ENCODE results near the gene CADPS2. TPM values are rescaled to one million over a fixed set of nuclear protein-coding genes. Genes with fewer than 3 reads are reported as not detected.

The CADPS2 gene
- total RNA-seq, 2 experiments from 2014 or later, result not detected

- no peaks in the 10 kb centered on the region for H3K4me1 ChIP-seq (ENCODE audit: insufficient read depth, low read length)
- H3K27me3 Mint-ChIP-seq, result no peaks in the 10 kb centered on the region
- H3K36me3 Mint-ChIP-seq (ENCODE audit: low read depth), result no peaks in the 10 kb centered on the region
- no peak overlapping the region for H3K27ac Mint-ChIP-seq
- DNase-seq, result no peak
- no peaks in the 10 kb centered on the region for H3K4me1 Mint-ChIP-seq (ENCODE audit: low read depth)
- ChIA-PET POLR2A (no interaction called here), CTCF (no interaction called here)
- no peak overlapping the region for H3K4me3 ChIP-seq (ENCODE audit: low read length)
- no peak for ATAC-seq (ENCODE audit: poor library complexity)
- no peak overlapping the region for H3K27ac ChIP-seq (ENCODE audit: low read depth in 1 of 2, low read length in 2 of 2)
- H3K36me3 ChIP-seq (ENCODE audit: insufficient read depth, low read length), result no peaks in the 10 kb centered on the region
- H3K9me3 Mint-ChIP-seq, result peaks cover 7% of the 10 kb centered on the region
- TF ChIP-seq CTCF (IDR thresholded peaks at IDR 0.05), result no peak
- no peaks in the 10 kb centered on the region for H3K27me3 ChIP-seq (ENCODE audit: control insufficient read depth in 1 of 2, insufficient read depth in 2 of 2, low read length in 2 of 2)
- H3K9me3 ChIP-seq (ENCODE audit: control insufficient read depth in 1 of 2, insufficient read depth in 1 of 2, low read length in 2 of 2), result peaks cover 0 to 4% of the 10 kb centered on the region in 2 experiments
- no peak overlapping the region for H3K4me3 Mint-ChIP-seq
- intact Hi-C loops (cut with DNase I, micrococcal nuclease), result no loop called here
Observed at GRCh38 chr7:122362473-122362872, 523.8 kb downstream of the CADPS2 start.

DNA sequence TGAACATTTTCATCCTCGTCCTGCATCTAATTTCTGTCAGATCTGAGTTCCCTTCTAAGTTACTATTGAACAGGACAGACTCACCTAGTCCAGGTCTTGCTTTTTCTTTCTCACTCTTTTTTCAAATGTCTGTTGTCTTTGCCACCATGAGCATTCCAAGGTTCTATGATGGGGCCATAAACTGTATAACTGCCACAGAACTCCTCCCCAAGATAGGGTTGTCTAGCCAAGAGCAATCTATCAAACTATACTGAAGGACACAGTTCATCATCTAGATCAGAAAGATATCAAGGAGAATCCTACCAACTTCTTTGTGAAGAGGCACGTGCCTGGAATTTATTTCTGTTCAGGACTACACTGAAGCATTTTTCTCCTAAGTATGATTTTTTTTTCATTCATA is 531.6 kb downstream of the CADPS2 start:
- no peak for TF ChIP-seq CTCF (IDR thresholded peaks at IDR 0.05)
- no peaks in the 10 kb centered on the region for H3K27me3 Mint-ChIP-seq
- ChIA-PET CTCF (interaction anchor here (1.2 kb wide), 1 partner anchor 10 kb away, joined by 4 read pairs; no protein-coding TSS in a partner anchor), POLR2A (no interaction called here)
- ATAC-seq (ENCODE audit: poor library complexity), result no peak
- no peaks in the 10 kb centered on the region for H3K27me3 ChIP-seq (ENCODE audit: control insufficient read depth in 1 of 2, insufficient read depth in 2 of 2, low read length in 2 of 2)
- H3K36me3 ChIP-seq (ENCODE audit: insufficient read depth, low read length), result no peaks in the 10 kb centered on the region
- no peaks in the 10 kb centered on the region for H3K4me1 ChIP-seq (ENCODE audit: insufficient read depth, low read length)
- no peak overlapping the region for H3K4me3 ChIP-seq (ENCODE audit: low read length)
- H3K27ac ChIP-seq (ENCODE audit: low read depth in 1 of 2, low read length in 2 of 2), result no peak overlapping the region
- no peak overlapping the region for H3K4me3 Mint-ChIP-seq
- no peaks in the 10 kb centered on the region for H3K9me3 ChIP-seq (ENCODE audit: control insufficient read depth in 1 of 2, insufficient read depth in 1 of 2, low read length in 2 of 2)
- H3K36me3 Mint-ChIP-seq (ENCODE audit: low read depth), result no peaks in the 10 kb centered on the region
- intact Hi-C loops (cut with DNase I, micrococcal nuclease), result no loop called here
- H3K4me1 Mint-ChIP-seq (ENCODE audit: low read depth), result no peaks in the 10 kb centered on the region
- no peak overlapping the region for H3K27ac Mint-ChIP-seq
- peaks cover 4% of the 10 kb centered on the region for H3K9me3 Mint-ChIP-seq
- no peak for DNase-seq

DNA sequence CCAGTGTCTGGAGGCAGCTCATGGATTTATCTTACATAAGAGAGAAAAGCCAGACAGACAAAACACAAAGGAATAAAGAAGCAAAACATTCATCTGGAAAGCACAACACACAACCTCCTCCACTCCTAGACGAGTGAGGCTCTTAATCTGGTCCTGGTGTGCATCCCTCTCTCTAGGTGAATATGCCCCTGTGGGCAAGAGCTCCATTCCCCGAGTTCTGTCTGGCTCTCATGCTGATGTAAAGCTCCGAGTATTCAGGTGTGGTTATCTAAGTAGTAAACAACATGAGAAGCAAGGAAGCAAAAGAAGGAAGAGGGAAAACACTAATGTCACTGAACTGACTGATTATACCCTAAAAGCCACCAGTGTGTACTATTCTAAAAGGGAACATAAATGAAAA is 533.8 kb downstream of the CADPS2 start:
- Histone ChIP-seq H3K9me3 (ENCODE audit: control insufficient read depth in 1 of 2, insufficient read depth in 1 of 2, low read length in 2 of 2) (no peaks in the 10 kb centered on the region), H3K4me3 (ENCODE audit: low read length) (no peak overlapping the region), H3K27me3 (ENCODE audit: control insufficient read depth in 1 of 2, insufficient read depth in 2 of 2, low read length in 2 of 2) (no peaks in the 10 kb centered on the region), H3K27ac (ENCODE audit: low read depth in 1 of 2, low read length in 2 of 2) (no peak overlapping the region), H3K4me1 (ENCODE audit: insufficient read depth, low read length) (no peaks in the 10 kb centered on the region), H3K36me3 (ENCODE audit: insufficient read depth, low read length) (no peaks in the 10 kb centered on the region)
- H3K36me3 Mint-ChIP-seq (ENCODE audit: low read depth), result no peaks in the 10 kb centered on the region
- POLR2A ChIA-PET, result no interaction called here
- H3K27ac Mint-ChIP-seq, result no peak overlapping the region
- H3K9me3 Mint-ChIP-seq, result peaks cover 3% of the 10 kb centered on the region
- no peak for ATAC-seq (ENCODE audit: poor library complexity)
- TF ChIP-seq CTCF (IDR thresholded peaks at IDR 0.05), result no peak
- H3K4me3 Mint-ChIP-seq, result no peak overlapping the region
- no peak for DNase-seq
- intact Hi-C loops (cut with DNase I, micrococcal nuclease), result no loop called here
- peaks cover 4% of the 10 kb centered on the region for H3K27me3 Mint-ChIP-seq
- CTCF ChIA-PET, result no interaction called here
- no peaks in the 10 kb centered on the region for H3K4me1 Mint-ChIP-seq (ENCODE audit: low read depth)

Measured in CD4-positive, alpha-beta T cell (primary cell).